ENCODE measurements around the gene OR6Y1. TPM values are rescaled to one million over a fixed set of nuclear protein-coding genes. Genes with fewer than 3 reads are reported as not detected.
A peak's percentile ranks its signal among the peaks of the same experiment; 100 is the strongest.

OR6Y1 gene
- total RNA-seq, 1 experiment from 2014 or later, result not detected

DNA sequence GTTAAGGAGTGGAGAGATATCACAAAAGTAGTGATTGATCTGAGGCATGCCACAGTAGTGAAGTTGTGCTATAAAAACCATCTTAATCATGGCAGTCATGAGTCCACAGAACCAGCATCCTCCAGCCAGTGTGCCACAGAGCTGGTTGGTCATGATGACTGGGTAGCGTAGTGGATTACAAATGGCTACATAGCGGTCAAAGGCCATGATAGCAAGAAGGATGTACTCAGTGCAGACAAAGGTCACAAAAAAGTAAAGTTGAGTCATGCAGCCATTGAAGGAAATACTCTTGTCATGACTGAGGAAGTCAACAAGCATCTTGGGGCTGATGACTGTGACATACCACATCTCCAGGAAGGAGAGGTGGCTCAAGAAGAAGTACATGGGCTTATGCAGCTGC, 6.7 kb downstream of the OR6Y1 start:
- H3K4me3 Mint-ChIP-seq (ENCODE audit: unreplicated experiment), result no peak overlapping the region
- intact Hi-C loops (cut with micrococcal nuclease), result no loop called here
- H3K4me1 Mint-ChIP-seq (ENCODE audit: insufficient read depth, unreplicated experiment), result no peaks in the 10 kb centered on the region
- no peak for DNase-seq (ENCODE audit: unreplicated experiment)
- ChIA-PET CTCF (interaction anchor here (0.6 to 1.1 kb wide), 2 partner anchors 42 to 48 kb away, joined by 3 read pairs; no protein-coding TSS in a partner anchor), POLR2A (no interaction called here)
- no peaks in the 10 kb centered on the region for H3K36me3 Mint-ChIP-seq (ENCODE audit: insufficient read depth, unreplicated experiment)
- H3K9me3 Mint-ChIP-seq (ENCODE audit: unreplicated experiment), result no peaks in the 10 kb centered on the region
- no peak overlapping the region for H3K27ac Mint-ChIP-seq (ENCODE audit: low read depth, unreplicated experiment)
- peaks cover 72% of the 10 kb centered on the region for H3K27me3 Mint-ChIP-seq (ENCODE audit: insufficient read depth, unreplicated experiment)
- BruUV-seq (replicated peaks), result no TSS peak
- TF ChIP-seq CTCF (IDR thresholded peaks at IDR 0.05; ENCODE audit: unreplicated experiment), result no peak

- TF ChIP-seq CTCF (IDR thresholded peaks at IDR 0.05; ENCODE audit: unreplicated experiment), result no peak
- Mint-ChIP-seq H3K27ac (ENCODE audit: low read depth, unreplicated experiment) (no peak overlapping the region), H3K4me3 (ENCODE audit: unreplicated experiment) (no peak overlapping the region), H3K4me1 (ENCODE audit: insufficient read depth, unreplicated experiment) (no peaks in the 10 kb centered on the region), H3K9me3 (ENCODE audit: unreplicated experiment) (no peaks in the 10 kb centered on the region), H3K27me3 (ENCODE audit: insufficient read depth, unreplicated experiment) (peaks cover 84% of the 10 kb centered on the region), H3K36me3 (ENCODE audit: insufficient read depth, unreplicated experiment) (no peaks in the 10 kb centered on the region)
- intact Hi-C loops (cut with micrococcal nuclease), result no loop called here
- no peak for DNase-seq (ENCODE audit: unreplicated experiment)
- BruUV-seq (replicated peaks), result no TSS peak
- ChIA-PET POLR2A (no interaction called here), CTCF (interaction anchor here (0.6 to 2.2 kb wide), 2 partner anchors 11 to 41 kb away, joined by 3 to 13 read pairs; no protein-coding TSS in a partner anchor)
Observed at GRCh38 chr1:158537609-158538008, 16.6 kb downstream of the OR6Y1 start.

- Mint-ChIP-seq H3K27me3 (ENCODE audit: insufficient read depth, unreplicated experiment) (peaks cover 90% of the 10 kb centered on the region), H3K4me1 (ENCODE audit: insufficient read depth, unreplicated experiment) (no peaks in the 10 kb centered on the region), H3K27ac (ENCODE audit: low read depth, unreplicated experiment) (no peak overlapping the region), H3K36me3 (ENCODE audit: insufficient read depth, unreplicated experiment) (no peaks in the 10 kb centered on the region), H3K4me3 (ENCODE audit: unreplicated experiment) (no peak overlapping the region), H3K9me3 (ENCODE audit: unreplicated experiment) (no peaks in the 10 kb centered on the region)
- BruUV-seq (replicated peaks), result no TSS peak
- no peak for DNase-seq (ENCODE audit: unreplicated experiment)
- TF ChIP-seq CTCF (IDR thresholded peaks at IDR 0.05; ENCODE audit: unreplicated experiment), result no peak
- intact Hi-C loops (cut with micrococcal nuclease), result no loop called here
- ChIA-PET CTCF (no interaction called here), POLR2A (no interaction called here)
Observed at GRCh38 chr1:158534496-158534895, 19.7 kb downstream of the OR6Y1 start.

DNA sequence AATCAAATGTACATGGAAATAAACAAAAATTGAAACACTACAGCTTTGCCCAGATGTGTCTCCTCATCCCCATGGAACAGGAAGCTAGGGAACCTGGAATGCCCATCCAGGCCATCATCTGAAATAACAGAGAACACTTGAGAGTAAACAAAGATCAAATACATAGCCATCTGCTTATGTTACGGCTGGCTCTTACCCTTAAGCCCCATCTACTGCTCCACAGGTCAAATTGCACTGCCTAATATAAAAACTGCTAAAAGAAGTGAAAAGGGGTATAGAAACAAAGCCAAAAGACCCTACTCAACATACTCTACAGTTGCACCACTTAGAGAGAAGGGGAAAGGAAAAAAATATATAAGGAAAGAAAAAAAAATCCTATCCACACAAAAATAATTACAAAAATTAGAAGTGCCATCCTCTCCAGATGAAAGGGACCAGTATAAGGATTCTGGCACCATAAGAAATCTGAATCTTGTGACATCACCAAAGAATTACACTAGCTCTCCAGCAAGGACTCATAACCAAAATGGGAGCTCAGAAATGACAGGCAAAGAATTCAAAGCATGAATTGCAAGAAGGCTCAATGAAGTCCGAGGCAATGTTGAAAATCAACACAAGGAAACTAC, 26.9 kb downstream of the OR6Y1 start:
- intact Hi-C loops (cut with micrococcal nuclease), result loop anchor here (1.0 to 5.0 kb wide), 4 partner anchors 323 to 565 kb away; no protein-coding TSS in a partner anchor
- peak; percentile 53 for DNase-seq (ENCODE audit: unreplicated experiment)
- ChIA-PET POLR2A (interaction anchor here (0.6 to 1.6 kb wide), 2 partner anchors 324 to 542 kb away, joined by 4 to 5 read pairs; no protein-coding TSS in a partner anchor), CTCF (interaction anchor here (0.6 to 2.1 kb wide), 42 partner anchors 8 to 1260 kb away, joined by 3 to 25 read pairs (median 4); no protein-coding TSS in a partner anchor)
- Mint-ChIP-seq H3K4me1 (ENCODE audit: insufficient read depth, unreplicated experiment) (no peaks in the 10 kb centered on the region), H3K27me3 (ENCODE audit: insufficient read depth, unreplicated experiment) (peaks cover 100% of the 10 kb centered on the region), H3K36me3 (ENCODE audit: insufficient read depth, unreplicated experiment) (no peaks in the 10 kb centered on the region), H3K27ac (ENCODE audit: low read depth, unreplicated experiment) (no peak overlapping the region), H3K4me3 (ENCODE audit: unreplicated experiment) (no peak overlapping the region), H3K9me3 (ENCODE audit: unreplicated experiment) (peaks cover 7% of the 10 kb centered on the region)
- BruUV-seq (replicated peaks), result no TSS peak
- TF ChIP-seq CTCF (IDR thresholded peaks at IDR 0.05; ENCODE audit: unreplicated experiment), result peak; percentile 93
